ENCODE results near the gene SMIM23.

SMIM23 gene

DNA sequence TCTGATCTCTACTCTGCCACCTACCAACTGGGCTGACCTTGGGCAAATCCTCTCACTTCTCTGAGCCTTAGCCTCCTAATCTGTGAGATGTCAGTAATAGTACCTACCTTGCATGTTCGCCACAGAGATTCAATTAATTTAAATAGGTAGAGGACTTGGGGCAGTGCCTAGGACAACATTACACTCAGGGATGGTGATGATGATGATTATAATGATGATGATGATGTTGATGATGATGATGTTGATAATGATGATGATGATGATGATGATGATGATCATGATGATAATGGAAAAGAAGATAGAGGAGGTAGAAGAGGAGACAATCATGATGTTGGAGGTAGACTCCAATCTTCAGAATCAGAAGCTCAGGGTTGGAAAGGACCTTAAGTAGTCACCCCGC lies 40.7 kb upstream of the SMIM23 start:
- no peak for DNase-seq (ENCODE audit: extremely low read depth, low read depth)
- no peak overlapping the region for H3K4me3 ChIP-seq (replicated peaks; ENCODE audit: low read depth, low read length)
- TF ChIP-seq, protein P1, sequence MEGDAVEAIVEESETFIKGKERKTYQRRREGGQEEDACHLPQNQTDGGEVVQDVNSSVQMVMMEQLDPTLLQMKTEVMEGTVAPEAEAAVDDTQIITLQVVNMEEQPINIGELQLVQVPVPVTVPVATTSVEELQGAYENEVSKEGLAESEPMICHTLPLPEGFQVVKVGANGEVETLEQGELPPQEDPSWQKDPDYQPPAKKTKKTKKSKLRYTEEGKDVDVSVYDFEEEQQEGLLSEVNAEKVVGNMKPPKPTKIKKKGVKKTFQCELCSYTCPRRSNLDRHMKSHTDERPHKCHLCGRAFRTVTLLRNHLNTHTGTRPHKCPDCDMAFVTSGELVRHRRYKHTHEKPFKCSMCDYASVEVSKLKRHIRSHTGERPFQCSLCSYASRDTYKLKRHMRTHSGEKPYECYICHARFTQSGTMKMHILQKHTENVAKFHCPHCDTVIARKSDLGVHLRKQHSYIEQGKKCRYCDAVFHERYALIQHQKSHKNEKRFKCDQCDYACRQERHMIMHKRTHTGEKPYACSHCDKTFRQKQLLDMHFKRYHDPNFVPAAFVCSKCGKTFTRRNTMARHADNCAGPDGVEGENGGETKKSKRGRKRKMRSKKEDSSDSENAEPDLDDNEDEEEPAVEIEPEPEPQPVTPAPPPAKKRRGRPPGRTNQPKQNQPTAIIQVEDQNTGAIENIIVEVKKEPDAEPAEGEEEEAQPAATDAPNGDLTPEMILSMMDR (IDR thresholded peaks at IDR 0.05; ENCODE audit: low read depth, low read length, missing control alignments): no peak

DNA sequence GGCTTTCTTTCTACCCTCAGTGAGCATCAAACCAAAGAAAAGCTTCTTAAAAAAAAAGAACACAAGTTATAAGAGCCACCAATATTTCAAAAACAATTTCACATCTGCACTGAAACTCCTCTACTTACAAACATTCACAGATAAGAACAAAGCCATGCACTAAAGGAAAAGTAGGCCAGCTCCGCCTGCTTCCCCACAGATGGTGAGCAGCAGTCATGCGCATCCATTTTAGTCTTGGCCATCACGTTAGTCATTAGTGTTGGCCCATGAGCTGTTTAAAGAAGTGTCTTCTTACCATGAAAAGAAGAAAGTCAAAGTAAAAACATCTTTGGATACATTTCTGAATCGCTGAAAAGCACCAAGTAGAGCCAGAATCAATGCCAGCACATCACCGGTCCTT lies 40.0 kb upstream of the SMIM23 start:
- no peak for DNase-seq (ENCODE audit: extremely low read depth, low read depth)
- TF ChIP-seq, protein P1 (IDR thresholded peaks at IDR 0.05; ENCODE audit: low read depth, low read length, missing control alignments): no peak
- H3K4me3 ChIP-seq (replicated peaks; ENCODE audit: low read depth, low read length): no peak overlapping the region

DNA sequence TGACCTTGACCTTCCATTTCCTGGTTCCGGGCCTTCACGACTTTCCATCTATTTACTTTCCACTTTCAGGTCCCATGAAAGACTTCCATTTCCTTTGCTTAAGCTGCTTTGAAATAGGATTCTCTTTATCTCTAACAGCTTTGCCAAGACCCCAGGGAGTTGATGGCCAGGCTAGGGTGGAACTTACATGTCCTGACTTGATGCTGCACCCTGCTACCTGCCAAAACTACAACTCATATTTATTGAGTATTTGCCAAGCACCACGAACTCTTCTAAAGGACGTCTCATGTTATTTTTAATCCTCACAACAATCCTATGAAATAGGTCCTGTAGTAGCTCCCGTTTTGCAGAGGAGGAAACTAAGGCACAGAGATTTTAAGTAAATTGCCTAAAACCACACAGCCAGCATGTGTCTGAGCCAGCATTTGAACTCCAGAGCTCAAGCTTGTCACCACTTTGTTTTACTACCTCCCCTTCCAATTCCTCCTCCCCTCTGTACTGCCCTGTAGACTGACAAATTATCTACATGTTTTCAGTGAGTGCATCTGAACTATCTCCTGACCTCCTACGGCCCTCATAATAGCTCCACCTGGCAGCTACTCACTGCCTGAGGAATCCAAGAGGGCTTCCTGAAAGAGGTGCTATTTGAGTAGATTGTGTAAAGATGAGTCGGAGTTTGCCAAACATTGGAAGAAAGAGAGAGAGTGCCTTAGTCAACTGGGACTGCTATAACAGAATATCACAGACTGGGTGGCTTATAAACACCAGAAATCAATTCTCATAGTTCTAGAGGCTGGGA lies 38.4 kb upstream of the SMIM23 start:
- no peak for DNase-seq (ENCODE audit: extremely low read depth, low read depth)
- TF ChIP-seq, protein P1 (IDR thresholded peaks at IDR 0.05; ENCODE audit: low read depth, low read length, missing control alignments): no peak
- no peak overlapping the region for H3K4me3 ChIP-seq (replicated peaks; ENCODE audit: low read depth, low read length)

DNA sequence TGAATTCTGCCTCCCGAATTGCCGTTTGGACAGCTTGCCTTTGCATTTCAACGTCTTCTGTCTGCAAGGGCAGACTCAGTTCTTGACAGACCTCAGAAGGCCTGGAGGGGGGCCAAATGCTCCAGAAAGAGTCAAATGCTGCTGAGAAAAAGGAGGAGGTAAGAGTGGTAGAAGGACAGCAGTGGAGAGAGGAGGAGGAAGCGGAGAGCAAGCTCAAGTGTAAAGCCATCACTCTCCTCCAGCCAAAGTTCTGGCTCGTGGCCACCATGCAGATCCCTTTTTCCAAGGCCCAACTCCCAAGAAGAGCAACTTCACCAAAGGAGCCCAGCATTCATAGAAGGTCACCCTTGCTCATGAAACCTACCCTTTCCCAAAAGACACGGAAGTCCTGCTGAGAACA lies 36.9 kb upstream of the SMIM23 start:
- TF ChIP-seq, protein P1 (IDR thresholded peaks at IDR 0.05; ENCODE audit: low read depth, low read length, missing control alignments): no peak
- no peak for DNase-seq (ENCODE audit: extremely low read depth, low read depth)
- H3K4me3 ChIP-seq (replicated peaks; ENCODE audit: low read depth, low read length): no peak overlapping the region

DNA sequence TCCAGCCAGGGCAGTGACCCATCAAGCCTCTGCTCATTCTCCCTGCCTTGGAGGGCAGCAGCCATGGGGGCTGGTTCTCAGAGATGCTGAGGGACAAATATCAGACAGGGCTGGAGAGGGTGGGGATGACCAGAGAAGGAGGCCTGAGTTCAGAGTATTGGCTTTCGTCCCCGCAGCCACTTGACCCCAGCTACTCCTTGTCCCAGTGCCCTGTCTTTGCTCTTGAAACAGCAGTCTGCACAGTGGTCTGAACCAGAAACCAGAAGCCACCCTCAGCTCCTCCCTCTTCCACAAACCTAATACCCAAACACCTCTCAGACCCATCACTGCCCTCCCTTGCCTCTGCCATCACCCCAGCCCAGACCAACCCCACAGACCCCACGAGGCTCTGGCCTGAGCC lies 36.3 kb upstream of the SMIM23 start:
- TF ChIP-seq, protein P1 (IDR thresholded peaks at IDR 0.05; ENCODE audit: low read depth, low read length, missing control alignments): no peak
- H3K4me3 ChIP-seq (replicated peaks; ENCODE audit: low read depth, low read length): no peak overlapping the region
- no peak for DNase-seq (ENCODE audit: extremely low read depth, low read depth)

DNA sequence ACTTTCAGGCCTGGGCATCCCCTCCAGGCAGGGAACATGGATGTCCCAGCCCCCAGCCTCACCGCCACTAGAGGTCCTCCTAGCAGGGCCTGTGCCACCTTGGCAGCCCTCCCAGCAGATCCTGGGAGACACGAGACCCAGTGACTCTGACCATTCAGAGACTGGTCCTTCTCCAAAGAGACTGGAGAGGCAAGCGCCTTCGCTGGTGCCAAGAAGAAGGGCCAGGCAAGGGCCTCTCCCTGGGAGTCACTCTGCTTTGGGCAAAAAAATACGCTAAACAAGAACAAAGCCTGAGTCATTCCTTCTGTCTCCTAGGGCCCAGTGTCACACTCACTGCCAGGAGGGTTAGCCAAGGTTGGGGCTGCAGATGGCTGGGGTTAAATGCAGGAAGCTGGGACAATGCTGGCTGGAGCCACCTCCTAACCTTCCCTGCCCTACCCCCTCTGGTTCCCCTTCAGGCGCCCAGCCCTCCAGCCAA lies 35.3 kb upstream of the SMIM23 start:
- H3K4me3 ChIP-seq (replicated peaks; ENCODE audit: low read depth, low read length): no peak overlapping the region
- no peak for DNase-seq (ENCODE audit: extremely low read depth, low read depth)
- TF ChIP-seq, protein P1 (IDR thresholded peaks at IDR 0.05; ENCODE audit: low read depth, low read length, missing control alignments): peak; percentile 25
